Stimulated activated CD4-positive, alpha-beta T cell treated with anti-CD3 and anti-CD28 coated beads, TNF-alpha, amount 100 ng/mL, for 1 hour (primary cell): Measurements from ENCODE around the gene MYLK4.

Source experiments
- DNase-seq, 3 donors: peaks; one replicate each; pipeline ENCODE4 v3.0.0-alpha.2; 2020; ENCODE audit warnings: low read depth in 3 of 3, low spot score in 1 of 3

The MYLK4 gene

GRCh38 chr6:2665146-2666070, 85.3 kb downstream of the MYLK4 start:
- DNase-seq, result no peak

DNA sequence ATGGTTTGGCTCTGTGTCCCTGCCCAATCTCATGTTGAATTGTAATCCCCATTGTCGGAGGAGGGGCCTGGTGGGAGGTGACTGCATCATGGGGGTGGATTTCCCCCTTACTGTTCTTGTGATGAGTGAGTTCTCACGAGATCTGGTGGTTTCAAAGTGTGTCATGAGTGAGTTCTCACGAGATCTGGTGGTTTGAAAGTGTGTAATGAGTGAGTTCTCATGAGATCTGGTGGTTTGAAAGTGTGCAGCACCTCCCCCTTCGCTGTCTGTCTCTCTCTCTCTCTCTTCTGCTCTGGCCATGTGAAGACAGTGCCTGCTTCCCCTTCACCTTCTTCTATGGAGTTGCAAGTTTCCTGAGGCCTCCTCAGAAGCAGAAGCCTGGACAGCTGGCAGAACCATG, 87.6 kb downstream of the MYLK4 start:
- DNase-seq, result no peak

DNA sequence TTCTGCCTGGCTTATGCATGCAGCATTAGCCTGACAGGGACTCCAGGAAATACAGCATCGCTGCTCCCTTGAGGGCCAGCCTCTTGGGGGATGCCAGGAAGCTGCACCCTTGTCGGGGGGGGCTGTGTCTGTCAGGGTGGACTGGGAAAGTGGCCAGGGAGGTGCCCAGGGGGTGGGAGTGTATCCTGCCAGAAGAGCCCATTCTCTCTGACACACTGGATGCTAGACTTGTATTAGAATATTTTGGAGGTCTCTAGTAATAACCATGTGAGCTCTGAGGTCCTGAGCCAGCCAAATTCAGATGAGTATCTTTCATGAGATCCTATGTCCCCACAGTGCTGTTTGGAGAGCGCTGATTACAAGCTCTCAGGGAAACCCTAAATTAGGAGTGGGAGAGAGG, 89.1 kb downstream of the MYLK4 start:
- no peak for DNase-seq

DNA sequence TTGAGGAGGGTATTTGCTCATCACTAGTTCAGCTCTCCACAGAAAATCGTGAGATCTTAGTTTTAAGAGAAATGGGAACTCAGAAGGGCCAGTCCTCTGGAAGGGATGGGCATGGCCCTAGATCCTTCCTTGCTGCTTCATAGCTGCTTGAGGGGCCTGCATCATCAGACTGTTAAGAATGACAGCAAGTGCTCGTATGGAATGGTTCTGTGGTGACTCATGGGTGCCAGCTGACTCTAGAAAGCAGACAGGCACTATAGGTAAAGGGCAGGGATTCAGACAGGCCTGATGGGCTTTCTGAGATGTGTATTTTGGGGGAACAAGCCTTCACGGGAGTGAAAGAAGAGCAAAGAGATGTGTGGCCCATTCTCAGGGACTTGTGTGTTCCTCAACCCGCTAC, 90.8 kb downstream of the MYLK4 start:
- DNase-seq, result no peak

GRCh38 chr6:2659381-2659780, 91.3 kb downstream of the MYLK4 start:
- no peak for DNase-seq

DNA sequence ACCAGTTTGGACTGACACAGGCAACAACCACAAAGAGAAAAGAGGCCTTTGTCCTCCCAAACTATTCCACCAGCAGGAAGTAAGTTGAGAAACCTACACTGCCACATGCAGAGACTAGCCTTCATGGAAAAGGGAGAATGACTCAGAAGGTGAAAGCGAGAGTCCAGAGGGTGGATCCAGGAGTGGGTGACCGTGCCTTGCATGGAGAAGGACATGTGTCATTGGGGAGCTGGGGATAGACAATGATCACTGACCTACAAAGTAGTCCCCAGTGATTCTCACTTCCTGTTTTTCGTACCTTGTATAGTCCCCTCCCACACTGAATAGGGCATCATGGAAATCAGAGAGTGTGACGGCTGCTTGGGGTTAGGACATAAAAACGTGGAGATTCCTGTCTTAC, 91.9 kb downstream of the MYLK4 start:
- DNase-seq, result no peak

GRCh38 chr6:2656460-2657079, 94.2 kb downstream of the MYLK4 start:
- no peak for DNase-seq

DNA sequence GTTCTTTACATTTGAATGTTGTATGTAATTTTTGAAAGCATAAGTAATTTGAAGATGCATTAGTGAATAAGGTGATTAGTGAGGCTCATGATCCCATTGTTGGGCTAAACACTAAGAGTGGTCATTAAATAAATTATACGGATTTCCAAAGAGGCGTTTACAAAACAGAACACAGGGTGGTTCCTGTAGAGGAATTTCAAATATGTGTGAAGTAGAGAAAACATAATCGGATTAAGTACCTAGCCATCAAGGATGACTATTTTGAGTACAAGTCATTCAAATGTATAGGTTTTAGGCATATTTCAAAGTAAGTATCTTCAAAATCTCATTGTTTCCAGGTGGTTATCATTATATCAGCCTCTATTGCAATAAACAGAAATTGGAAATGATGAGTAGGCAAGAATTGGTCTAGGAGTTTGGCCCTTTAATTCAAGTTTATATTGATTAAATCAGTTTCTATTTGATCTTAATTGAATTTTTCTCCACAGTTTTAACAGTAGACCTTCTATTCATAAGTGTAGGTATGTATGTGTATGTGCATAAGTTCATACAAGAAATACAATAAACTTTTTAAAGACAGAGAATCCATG, 94.8 kb downstream of the MYLK4 start:
- no peak for DNase-seq

DNA sequence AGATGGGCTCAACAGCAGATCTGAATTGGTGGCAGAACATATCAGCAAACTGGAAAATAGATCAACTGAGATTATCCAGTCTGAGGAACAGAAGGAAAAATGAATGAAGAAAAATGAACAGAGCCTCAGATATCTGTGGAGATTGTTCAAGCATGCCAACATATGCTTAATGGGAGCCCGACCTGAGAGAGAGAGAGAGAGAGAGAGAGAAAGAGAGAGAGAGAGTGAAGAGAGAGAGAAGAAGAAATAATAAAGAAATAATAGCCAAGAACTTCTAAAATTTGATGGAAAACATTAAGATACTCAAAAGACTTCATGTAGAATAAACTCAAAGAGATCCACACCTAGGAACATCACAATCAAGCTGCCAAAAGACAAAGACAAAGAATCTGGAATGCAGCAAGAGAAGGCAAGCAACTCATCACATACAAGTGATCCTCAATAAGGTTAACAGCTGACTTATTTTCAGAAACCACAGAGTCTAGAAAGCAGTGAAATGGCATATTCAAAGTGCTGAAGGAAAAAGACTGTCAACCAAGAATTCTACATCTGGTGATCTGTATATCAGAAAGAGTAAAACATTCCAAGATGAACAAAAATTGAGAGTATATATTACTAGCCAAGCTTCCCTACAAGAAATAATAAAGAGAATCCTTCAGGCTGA, 97.2 kb downstream of the MYLK4 start:
- no peak for DNase-seq

DNA sequence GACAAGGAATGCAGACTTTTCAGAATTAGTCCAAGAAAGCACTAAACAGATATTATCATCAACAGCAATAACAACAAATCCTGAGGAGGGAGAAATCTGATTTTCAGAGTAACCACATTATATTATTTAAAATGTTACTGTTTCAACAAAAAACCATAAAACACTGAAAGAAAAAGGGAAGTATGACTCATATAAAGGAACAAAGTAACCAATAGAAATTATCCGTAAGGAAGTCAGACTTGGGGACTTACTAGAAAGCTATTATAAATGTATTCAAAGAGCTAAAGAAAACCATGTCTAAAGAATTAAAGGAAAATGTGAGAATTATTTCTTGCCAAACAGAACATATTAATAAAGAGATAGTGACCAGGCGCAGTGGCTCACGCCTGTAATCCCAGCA, 98.1 kb downstream of the MYLK4 start:
- DNase-seq, result no peak

- no peak for DNase-seq
Measured at GRCh38 chr6:2651961-2652360, 98.8 kb downstream of the MYLK4 start.

- DNase-seq, result no peak
Measured at GRCh38 chr6:2651536-2651935, 99.2 kb downstream of the MYLK4 start.

DNA sequence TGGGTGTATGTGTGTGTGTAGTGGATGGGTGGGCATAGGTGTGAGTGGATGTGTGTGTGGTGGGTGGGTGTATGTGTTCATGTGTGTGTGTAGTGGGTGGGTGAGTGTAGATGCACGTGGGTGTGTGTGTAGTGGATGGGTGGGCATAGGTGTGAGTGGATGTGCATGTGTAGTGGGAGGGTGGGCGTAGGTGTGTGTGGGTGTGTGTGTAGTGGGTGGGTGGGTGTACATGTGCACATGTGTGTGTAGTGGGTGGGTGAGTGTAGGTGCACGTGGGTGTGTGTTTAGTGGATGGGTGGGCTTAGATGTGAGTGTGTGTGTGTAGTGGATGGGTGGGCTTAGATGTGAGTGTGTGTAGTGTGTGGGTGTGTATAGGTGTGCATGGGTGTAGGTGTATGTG, 104.4 kb downstream of the MYLK4 start:
- no peak for DNase-seq

DNA sequence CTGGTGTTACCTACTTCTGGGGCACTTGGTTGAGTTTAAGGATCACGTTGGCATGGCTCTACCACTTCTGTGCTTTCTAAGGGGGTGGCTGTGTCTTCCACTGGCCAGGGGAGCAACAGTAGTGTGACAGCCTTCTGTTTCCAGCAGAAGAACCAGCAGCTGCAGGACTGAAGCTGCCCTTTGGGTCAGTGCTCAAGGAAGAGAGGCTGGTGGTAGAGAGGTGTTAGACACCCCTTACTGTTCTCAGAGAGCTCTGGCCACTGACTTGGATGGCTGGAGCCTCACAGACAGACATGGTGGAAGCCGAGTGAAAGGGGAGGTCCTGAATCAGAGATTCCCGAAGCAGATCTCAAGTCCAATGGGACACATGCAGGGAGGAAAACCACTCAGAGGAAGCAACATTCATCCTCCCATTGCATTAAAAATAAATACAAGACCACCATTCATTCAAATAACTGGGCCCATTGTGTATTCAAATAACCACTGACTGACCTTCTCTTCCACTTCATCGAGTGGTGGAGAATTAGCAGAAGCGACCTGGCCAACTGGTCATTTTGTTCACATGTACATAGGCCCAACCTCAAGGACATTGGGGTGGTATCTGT, 106.7 kb downstream of the MYLK4 start:
- DNase-seq, result no peak

DNA sequence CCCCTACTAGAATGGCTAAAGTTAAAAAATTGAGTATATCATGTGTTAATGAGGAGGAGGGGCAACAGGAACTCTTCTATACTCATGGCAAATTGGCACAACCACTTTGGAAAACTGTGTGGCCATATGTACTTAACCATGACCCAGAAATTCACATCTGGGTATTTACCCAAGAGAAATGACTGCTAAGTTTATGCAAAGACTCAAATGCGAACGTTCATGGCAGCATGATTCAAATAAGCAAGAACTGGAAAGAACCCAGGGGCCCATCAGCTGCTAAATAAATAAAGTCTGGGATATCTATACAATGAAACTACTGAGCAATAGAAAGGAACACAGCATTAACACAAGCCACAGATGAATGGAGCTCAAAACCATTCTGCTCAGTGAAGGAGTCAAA, 107.6 kb downstream of the MYLK4 start:
- DNase-seq, result no peak

DNA sequence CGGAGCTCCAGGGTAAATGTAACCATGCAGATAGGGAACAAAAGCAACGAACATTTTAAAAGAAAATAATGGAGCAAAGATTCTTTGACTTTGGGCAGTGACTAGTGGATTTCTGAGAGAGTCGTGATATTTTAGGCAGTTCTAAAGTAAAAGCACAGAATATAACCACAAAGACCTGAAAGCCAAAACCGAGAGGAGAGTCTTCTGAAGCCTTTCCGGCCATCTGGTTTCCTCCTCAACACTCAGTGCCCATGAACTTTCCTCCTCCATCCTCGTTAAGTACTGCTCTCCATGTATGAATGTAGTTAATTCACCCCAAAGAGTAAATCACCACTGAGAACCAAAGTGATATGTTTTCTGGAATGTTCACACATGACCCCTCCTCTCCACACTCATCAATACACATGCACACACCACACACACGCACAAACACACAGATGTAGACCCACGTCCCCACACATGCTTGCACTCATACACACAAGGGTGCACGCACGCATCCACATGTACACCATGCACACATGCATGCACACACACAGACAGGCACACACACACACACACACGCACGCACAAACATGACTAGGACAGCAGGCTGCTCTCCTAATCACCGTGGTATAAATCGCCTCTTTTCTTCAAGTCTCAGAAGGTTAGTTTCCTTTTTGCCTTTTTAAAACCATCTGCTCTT, 109.5 kb downstream of the MYLK4 start:
- no peak for DNase-seq

DNA sequence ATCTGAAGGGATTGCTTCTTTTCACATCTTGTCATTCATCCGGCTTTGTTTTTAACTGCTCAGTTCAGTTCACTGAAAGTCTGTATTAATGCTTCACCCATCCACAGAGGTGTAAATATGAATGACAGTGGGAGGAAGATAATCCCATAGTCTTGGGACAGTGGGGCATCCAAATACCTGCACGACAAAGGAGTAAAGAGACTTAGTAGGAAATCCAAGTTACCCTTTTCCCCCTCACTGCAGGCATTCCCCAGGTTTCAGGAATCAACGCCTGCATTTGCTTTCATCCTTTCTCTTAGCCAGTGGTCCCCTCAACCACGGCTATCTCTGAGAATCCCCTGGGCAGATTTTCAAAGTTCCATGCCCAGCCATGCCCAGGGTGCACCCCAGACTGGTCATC, 110.2 kb downstream of the MYLK4 start:
- DNase-seq, result no peak

- no peak for DNase-seq
Measured at GRCh38 chr6:2639896-2640295, 110.8 kb downstream of the MYLK4 start.

GRCh38 chr6:2639167-2639566, 111.6 kb downstream of the MYLK4 start:
- DNase-seq, result no peak

DNA sequence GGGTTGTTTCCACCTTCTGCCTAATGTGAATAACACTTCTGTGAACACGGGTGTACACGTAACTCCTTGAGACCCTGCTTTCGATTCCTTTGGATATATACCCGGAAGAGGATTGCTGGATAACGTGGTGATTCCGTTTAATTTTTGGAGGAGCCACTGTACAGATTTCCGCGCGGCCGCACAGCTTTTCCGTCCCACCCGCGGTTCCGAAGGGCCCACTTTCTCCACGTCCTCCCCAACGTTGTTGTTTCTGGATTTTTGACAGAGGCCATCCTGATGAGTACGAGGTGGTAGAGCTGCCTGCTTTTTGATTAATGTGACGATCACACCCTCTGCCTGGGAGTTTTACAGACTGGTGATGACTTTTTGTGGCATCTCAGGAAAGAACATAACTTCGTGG, 114.0 kb downstream of the MYLK4 start:
- DNase-seq, result no peak

- DNase-seq, result no peak
Measured at GRCh38 chr6:2635911-2636310, 114.8 kb downstream of the MYLK4 start.
